ENCODE data around the gene PCBP3. TPM values are rescaled to one million over a fixed set of nuclear protein-coding genes. Genes with fewer than 3 reads are reported as not detected.

The PCBP3 gene
- total and polyA plus RNA-seq, 2 of the 13 experiments (the other 11 are each of a cell fraction or from before 2014, with no cell fraction given): not detected

- no peak for TF ChIP-seq ZNF574 (CRISPR knock-in tag; IDR thresholded peaks at IDR 0.05)
- no peak for TF ChIP-seq PRMT3 (CRISPR knock-in tag; IDR thresholded peaks at IDR 0.05; ENCODE audit: borderline replicate concordance, low read depth)
- no peak for TF ChIP-seq ZBTB25 (CRISPR knock-in tag; IDR thresholded peaks at IDR 0.05)
- no peak for TF ChIP-seq MYNN (CRISPR knock-in tag; IDR thresholded peaks at IDR 0.05; ENCODE audit: low read depth)
- no peak for TF ChIP-seq KLF13 (CRISPR knock-in tag; IDR thresholded peaks at IDR 0.05)
These were observed 135.7 kb downstream of the PCBP3 start (continued) for GRCh38 chr21:45779226-45779625.

GRCh38 chr21:45780647-45781046 is 137.1 kb downstream of the PCBP3 start:
- BruUV-seq (replicated peaks): no TSS peak
- intact Hi-C loops (cut with micrococcal nuclease; ENCODE audit: unreplicated experiment): no loop called here

More at GRCh38 chr21:45780647-45781046, 137.1 kb downstream of the PCBP3 start:
- WGBS (ENCODE audit: low lambda C conversion rate): 55% methylated on average over 3 of the region's 3 CpGs
- Histone ChIP-seq H3K4me1 (ENCODE audit: insufficient read depth, low read length) (no peaks in the 10 kb centered on the region), H2AFZ (ENCODE audit: low read length) (no peak overlapping the region), H4K20me1 (ENCODE audit: insufficient read depth, low read length) (no peaks in the 10 kb centered on the region), H3K27ac (ENCODE audit: extremely low read length, insufficient read depth, low read length) (no peak overlapping the region), H3K9ac (ENCODE audit: insufficient read depth, low read depth, low read length) (no peak overlapping the region), H3K4me3 (replicated peaks in 1 of 3; ENCODE audit: insufficient read depth in 1 of 3, low read depth in 2 of 3, low read length in 3 of 3) (no peak overlapping the region), H3K4me2 (ENCODE audit: low read depth, low read length) (no peak overlapping the region), H3K9me3 (ENCODE audit: low read length) (peaks cover 5% of the 10 kb centered on the region; the same call in 1 of the 2 replicates), H3K27me3 (ENCODE audit: control insufficient read depth in 1 of 2, insufficient read depth in 2 of 2, low read length in 2 of 2) (no peaks in the 10 kb centered on the region), H3K79me2 (ENCODE audit: insufficient read depth, low read length) (no peaks in the 10 kb centered on the region), H3K36me3 (replicated peaks in 1 of 2; ENCODE audit: control insufficient read depth in 1 of 2, insufficient read depth in 2 of 2, low read length in 2 of 2) (no peaks in the 10 kb centered on the region)
- DNase-seq (ENCODE audit: low spot score) (no peak), ATAC-seq (no peak), FAIRE-seq (no peak)
- in situ Hi-C loops (cut with HindIII; ENCODE audit: extremely low pct_ligation_motif_present, low pct_unique_long_range_greater_than_20kb): no loop called here
- ChIA-PET CTCF (ENCODE audit: low intra/inter-chr PET ratio, low total read pairs) (no interaction called here), POLR2A (no interaction called here)
- TF ChIP-seq ZKSCAN8 (CRISPR knock-in tag; IDR thresholded peaks at IDR 0.05; ENCODE audit: borderline replicate concordance) (no peak), ZNF101 (CRISPR knock-in tag; IDR thresholded peaks at IDR 0.05; ENCODE audit: borderline replicate concordance, low read depth) (no peak), ZNF775 (CRISPR knock-in tag; IDR thresholded peaks at IDR 0.05; ENCODE audit: borderline replicate concordance) (no peak), RARA (CRISPR knock-in tag; IDR thresholded peaks at IDR 0.05) (no peak)

Data from HepG2 (cell line).